Karpas-422 (cell line): Measurements from ENCODE around the gene TOMM40L. TPM values are rescaled to one million over a fixed set of nuclear protein-coding genes. Genes with fewer than 3 reads are reported as not detected.

Experiments used
- DNase-seq: peaks from one replicate; pipeline ENCODE4 v3.0.0-alpha.2; 2015
- H2AFZ ChIP-seq: fragments of 200-600 bp; sonication (generic); 2 replicates; pipeline ENCODE4 v1.6.1; 2014; ENCODE audit warnings: antibody characterized with exemption, low read length, mixed read lengths
- H3K27ac ChIP-seq: fragments of 200-600 bp; sonication (generic); 2 replicates; pipeline ENCODE4 v1.5.1; 2014; ENCODE audit warnings: mild to moderate bottlenecking, low read length, moderate library complexity
- H3K27me3 ChIP-seq: fragments of 200-600 bp; sonication (generic); 2 replicates; pipeline ENCODE4 v1.6.1; 2014; ENCODE audit warnings: low read length, mixed read lengths
- H3K36me3 ChIP-seq: fragments of 200-600 bp; sonication (generic); 2 replicates; pipeline ENCODE4 v1.6.1; 2014; ENCODE audit warnings: low read length, mixed read lengths; ENCODE audit not compliant: insufficient read depth
- H3K4me1 ChIP-seq: fragments of 200-600 bp; sonication (generic); 2 replicates; pipeline ENCODE4 v1.6.1; 2014; ENCODE audit warnings: mild to moderate bottlenecking, low read length, mixed read lengths
- H3K4me2 ChIP-seq: fragments of 200-600 bp; sonication (generic); 2 replicates; pipeline ENCODE4 v1.6.1; 2014; ENCODE audit warnings: low read length, low read depth, mild to moderate bottlenecking; ENCODE audit not compliant: poor library complexity, severe bottlenecking
- H3K4me3 ChIP-seq: fragments of 200-600 bp; sonication (generic); 2 replicates; pipeline ENCODE4 v1.5.1; 2014; ENCODE audit warnings: mild to moderate bottlenecking, antibody characterized with exemption, low read length, mixed read lengths
- H3K79me2 ChIP-seq: fragments of 200-600 bp; sonication (generic); 2 replicates; pipeline ENCODE4 v1.6.1; 2014; ENCODE audit warnings: mild to moderate bottlenecking, low read length, mixed read lengths
- H3K9ac ChIP-seq: fragments of 200-600 bp; sonication (generic); 2 replicates; pipeline ENCODE4 v1.6.0; 2014; ENCODE audit warnings: low read length
- H3K9me2 ChIP-seq: fragments of 200-600 bp; sonication (generic), shearing (Covaris generic); replicated peaks from 2 replicates; pipeline ENCODE4 v1.6.0; 2014; ENCODE audit warnings: mild to moderate bottlenecking, low read length, moderate library complexity; ENCODE audit not compliant: insufficient read depth
- H3K9me3 ChIP-seq: fragments of 300-700, 200-600 bp; sonication (generic); 2 replicates; pipeline ENCODE4 v1.6.1; 2014; ENCODE audit warnings: low read length, mixed read lengths
- H4K20me1 ChIP-seq: fragments of 200-600 bp; sonication (generic); 2 replicates; pipeline ENCODE4 v1.6.1; 2014; ENCODE audit warnings: mild to moderate bottlenecking, antibody characterized with exemption, low read length, low read depth; ENCODE audit not compliant: insufficient read depth
- total RNA-seq: library from RNA; depleted of rRNA; stranded (reverse); fragments of >200 nt; shearing (Covaris generic); gene quantifications from 2 replicates; pipeline ENCODE4 v1.2.3, GENCODE V29; 2014; ENCODE audit warnings: low replicate concordance

TOMM40L gene
- total RNA-seq, 1 experiment from 2014 or later = 9.5 TPM

- DNase-seq = no peak
- no peaks in the 10 kb centered on the region for H3K9me2 ChIP-seq
- H3K27ac ChIP-seq = no peak overlapping the region
- H3K79me2 ChIP-seq = 0 out of 2 replicates have a peak, but pooled peaks cover 4% of the 10 kb centered on the region
- no peak overlapping the region for H3K4me3 ChIP-seq
- H3K27me3 ChIP-seq = no peaks in the 10 kb centered on the region
- H4K20me1 ChIP-seq = no peaks in the 10 kb centered on the region
- H3K4me1 ChIP-seq = peaks cover 20% of the 10 kb centered on the region
- H3K36me3 ChIP-seq = peaks cover 12% of the 10 kb centered on the region; the same call in 1 of the 2 replicates
- H3K9me3 ChIP-seq = no peaks in the 10 kb centered on the region
- H2AFZ ChIP-seq = no peak overlapping the region
- peak overlapping the region; percentile 87 for H3K4me2 ChIP-seq
- no peak overlapping the region for H3K9ac ChIP-seq
Observed at GRCh38 chr1:161228032-161228431, 2.2 kb downstream of the TOMM40L start.

GRCh38 chr1:161229896-161230295 lies 4.0 kb downstream of the TOMM40L start:
- H3K9ac ChIP-seq = no peak overlapping the region
- H4K20me1 ChIP-seq = no peaks in the 10 kb centered on the region
- H3K9me3 ChIP-seq = no peaks in the 10 kb centered on the region
- H3K9me2 ChIP-seq = no peaks in the 10 kb centered on the region
- no peak overlapping the region for H2AFZ ChIP-seq
- H3K4me1 ChIP-seq = peaks cover 20% of the 10 kb centered on the region
- no peak overlapping the region for H3K4me3 ChIP-seq
- H3K27ac ChIP-seq = no peak overlapping the region
- 0 out of 2 replicates have a peak, but pooled peaks cover 4% of the 10 kb centered on the region for H3K79me2 ChIP-seq
- no peak overlapping the region for H3K4me2 ChIP-seq
- H3K27me3 ChIP-seq = no peaks in the 10 kb centered on the region
- peaks cover 12% of the 10 kb centered on the region; the same call in 1 of the 2 replicates for H3K36me3 ChIP-seq
- peak; percentile 73 for DNase-seq

DNA sequence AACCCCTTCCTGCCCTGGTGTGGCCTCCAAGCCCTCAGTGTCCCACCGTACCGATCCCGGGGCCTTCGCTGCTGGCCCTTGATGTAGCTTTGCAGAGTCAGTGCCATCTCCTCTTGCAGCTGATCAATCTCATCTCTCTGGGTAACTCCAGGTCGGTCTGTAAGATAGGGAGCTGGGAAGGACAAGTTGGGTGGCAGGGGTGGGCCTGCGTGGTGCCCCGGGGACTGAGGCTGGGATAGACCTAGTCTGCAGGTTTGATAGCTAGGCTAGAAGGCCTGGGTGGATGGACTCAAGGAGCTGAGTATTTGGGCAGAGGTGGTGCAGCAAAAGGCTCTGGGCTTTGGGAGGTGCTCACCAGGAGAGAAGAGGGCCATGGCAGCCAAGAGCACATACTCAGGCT lies 4.9 kb downstream of the TOMM40L start:
- Histone ChIP-seq H3K79me2 (0 out of 2 replicates have a peak, but pooled peaks cover 4% of the 10 kb centered on the region), H3K4me3 (no peak overlapping the region), H3K9me2 (no peaks in the 10 kb centered on the region), H3K4me2 (no peak overlapping the region), H2AFZ (no peak overlapping the region), H3K27ac (no peak overlapping the region), H4K20me1 (no peaks in the 10 kb centered on the region), H3K27me3 (no peaks in the 10 kb centered on the region), H3K36me3 (peaks cover 12% of the 10 kb centered on the region; the same call in 1 of the 2 replicates), H3K4me1 (peaks cover 14% of the 10 kb centered on the region), H3K9me3 (no peaks in the 10 kb centered on the region), H3K9ac (no peak overlapping the region)
- no peak for DNase-seq

- DNase-seq = no peak
- Histone ChIP-seq H3K79me2 (no peaks in the 10 kb centered on the region), H3K9ac (no peak overlapping the region), H4K20me1 (no peaks in the 10 kb centered on the region), H3K36me3 (peaks cover 12% of the 10 kb centered on the region; the same call in 1 of the 2 replicates), H3K27me3 (no peaks in the 10 kb centered on the region), H3K4me2 (no peak overlapping the region), H2AFZ (no peak overlapping the region), H3K9me2 (no peaks in the 10 kb centered on the region), H3K9me3 (no peaks in the 10 kb centered on the region), H3K4me1 (no peaks in the 10 kb centered on the region), H3K27ac (no peak overlapping the region), H3K4me3 (no peak overlapping the region)
Observed at GRCh38 chr1:161233102-161233501, 7.2 kb downstream of the TOMM40L start.

DNA sequence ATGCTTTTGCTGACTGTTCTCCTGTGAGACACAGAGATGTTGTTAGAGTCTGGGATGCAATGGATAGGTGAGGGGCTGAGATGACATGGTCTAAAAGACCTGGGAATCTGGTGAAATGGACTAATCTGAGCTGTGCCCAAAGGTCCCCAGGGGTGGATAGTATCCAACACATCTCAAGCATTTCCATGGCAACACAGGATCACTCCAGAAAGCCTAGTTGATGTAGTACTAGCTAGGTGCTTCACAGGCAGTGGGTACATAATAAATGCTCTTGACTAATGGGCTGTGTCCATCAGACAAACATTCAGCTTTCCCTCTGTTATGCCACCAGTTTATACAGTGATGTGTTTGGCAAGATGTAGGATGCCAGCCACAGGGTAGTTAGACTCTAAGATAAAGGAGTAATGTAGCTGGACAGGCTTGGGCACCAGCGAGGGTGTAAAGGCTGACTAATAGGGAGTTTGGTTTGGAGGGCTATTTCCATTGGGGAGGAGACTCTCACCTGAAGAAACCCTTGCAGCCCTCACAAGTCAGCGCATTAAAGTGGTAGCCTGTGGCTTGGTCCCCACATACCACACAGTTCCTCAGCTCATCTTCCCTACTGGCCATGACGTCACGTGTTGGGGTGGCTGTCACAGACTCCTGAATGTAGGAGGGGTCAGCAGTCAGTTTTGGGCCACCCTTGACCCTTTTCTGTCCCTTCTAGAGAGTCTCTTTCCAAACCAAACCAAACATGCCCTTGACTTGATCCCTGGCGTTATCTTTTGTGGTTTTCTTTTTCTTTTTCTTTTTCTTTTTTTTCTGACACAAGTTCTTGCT lies 10.3 kb downstream of the TOMM40L start:
- no peak overlapping the region for H3K27ac ChIP-seq
- no peak overlapping the region for H3K9ac ChIP-seq
- no peaks in the 10 kb centered on the region for H3K9me3 ChIP-seq
- H4K20me1 ChIP-seq = no peaks in the 10 kb centered on the region
- H2AFZ ChIP-seq = no peak overlapping the region
- no peak overlapping the region for H3K4me3 ChIP-seq
- no peaks in the 10 kb centered on the region for H3K79me2 ChIP-seq
- DNase-seq = no peak
- no peaks in the 10 kb centered on the region for H3K36me3 ChIP-seq
- no peak overlapping the region for H3K4me2 ChIP-seq
- no peaks in the 10 kb centered on the region for H3K9me2 ChIP-seq
- no peaks in the 10 kb centered on the region for H3K27me3 ChIP-seq
- H3K4me1 ChIP-seq = no peaks in the 10 kb centered on the region

GRCh38 chr1:161238039-161238473 lies 12.2 kb downstream of the TOMM40L start, which contains the start of gene NR1I3:
Gene NR1I3, minus strand, starts transcription at chr1:161238203. Its CDS starts 1,638 bp downstream, at chr1:161236565.
- Histone ChIP-seq H2AFZ (no peak within 1 kb of the TSS), H3K9me2 (no peaks in the 10 kb centered on the region), H3K27me3 (no peaks in the 10 kb centered on the region), H3K4me1 (no peaks in the 10 kb centered on the region), H3K4me2 (no peak within 1 kb of the TSS), H3K9ac (no peak within 1 kb of the TSS), H3K9me3 (no peaks in the 10 kb centered on the region), H3K36me3 (no peaks in the 10 kb centered on the region), H3K4me3 (no peak within 1 kb of the TSS), H3K27ac (no peak within 1 kb of the TSS), H4K20me1 (no peaks in the 10 kb centered on the region), H3K79me2 (no peaks in the 10 kb centered on the region)
- DNase-seq = no peak

- Histone ChIP-seq H3K4me2 (no peak overlapping the region), H3K9me3 (no peaks in the 10 kb centered on the region), H3K4me3 (no peak overlapping the region), H3K79me2 (no peaks in the 10 kb centered on the region), H3K4me1 (no peaks in the 10 kb centered on the region), H4K20me1 (no peaks in the 10 kb centered on the region), H3K27ac (no peak overlapping the region), H3K9me2 (no peaks in the 10 kb centered on the region), H3K9ac (no peak overlapping the region), H3K36me3 (no peaks in the 10 kb centered on the region), H2AFZ (no peak overlapping the region), H3K27me3 (no peaks in the 10 kb centered on the region)
- DNase-seq = no peak
Observed at GRCh38 chr1:161241682-161242081, 15.8 kb downstream of the TOMM40L start.

DNA sequence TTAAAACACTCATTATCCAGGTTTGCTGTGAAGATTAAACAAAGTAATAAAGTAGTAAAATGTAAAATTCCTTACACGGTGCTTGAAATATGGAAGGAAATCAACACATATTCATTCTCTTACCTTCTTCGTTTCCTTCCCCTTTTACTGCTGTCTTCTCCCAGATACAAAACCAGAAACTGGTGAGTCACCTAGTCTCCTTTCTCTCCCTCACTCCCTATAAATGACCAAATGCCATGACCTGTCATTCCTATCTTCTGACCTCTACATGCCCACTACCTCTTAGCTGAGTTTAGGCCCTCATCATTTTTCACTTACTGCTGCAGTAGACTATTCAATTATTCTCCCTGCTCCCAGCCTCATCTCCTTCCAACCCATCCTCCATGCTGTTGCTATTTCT lies 16.5 kb downstream of the TOMM40L start:
- Histone ChIP-seq H3K4me3 (no peak overlapping the region), H3K4me1 (no peaks in the 10 kb centered on the region), H3K27me3 (no peaks in the 10 kb centered on the region), H3K9me2 (no peaks in the 10 kb centered on the region), H3K9me3 (no peaks in the 10 kb centered on the region), H3K36me3 (no peaks in the 10 kb centered on the region), H4K20me1 (no peaks in the 10 kb centered on the region), H2AFZ (no peak overlapping the region), H3K79me2 (no peaks in the 10 kb centered on the region), H3K9ac (no peak overlapping the region), H3K27ac (no peak overlapping the region), H3K4me2 (no peak overlapping the region)
- DNase-seq = no peak
